Activated B cell treated with CpG ODN at 0.5 μM for 24 hours (primary cell): ENCODE data around the gene YIPF4. TPM values are rescaled to one million over a fixed set of nuclear protein-coding genes. Genes with fewer than 3 reads are reported as not detected.

Experiments
- total RNA-seq: library from RNA; stranded (reverse); gene quantifications from 2 replicates; pipeline ENCODE4 v1.2.3, GENCODE V29; 2022

Gene YIPF4
- total RNA-seq, 1 donor from 2014 or later = 27.2 TPM

Other genes starting within 250 kb of the YIPF4 start
- gene DPY30, start 238.1 kb upstream of the YIPF4 start, total RNA-seq = 36.2 and 37.6 TPM in 2 replicates
- 17.6 and 20.8 TPM in 2 replicates for gene SPAST, start 214.3 kb upstream of the YIPF4 start, total RNA-seq
- gene SLC30A6, start 112.0 kb upstream of the YIPF4 start, total RNA-seq = 15.6 and 17.2 TPM in 2 replicates
- 0.91 and 0.98 TPM in 2 replicates for gene NLRC4, start 13.0 kb upstream of the YIPF4 start, total RNA-seq
- gene BIRC6, start 79.1 kb downstream of the YIPF4 start, total RNA-seq = 155 and 180 TPM in 2 replicates